K562 (cell line): ENCODE results near the gene VAMP4. TPM values are rescaled to one million over a fixed set of nuclear protein-coding genes. Genes with fewer than 3 reads are reported as not detected.
A peak's percentile ranks its signal among the peaks of the same experiment; 100 is the strongest.

Source experiments
- COPS2 ChIP-seq: fragments of 450-650 bp; conservative IDR thresholded peaks from 2 replicates; pipeline ENCODE4 v1.6.1; 2016; ENCODE audit warnings: mild to moderate bottlenecking, moderate library complexity
- EHMT2 ChIP-seq: fragments of 450-650 bp; IDR thresholded peaks from 2 replicates; pipeline ENCODE4 v1.6.1; 2018; ENCODE audit warnings: antibody characterized with exemption
- FOXA1 ChIP-seq: fragments of 450-650 bp; IDR thresholded peaks from 2 replicates; pipeline ENCODE4 v1.6.1; 2016; ENCODE audit warnings: mild to moderate bottlenecking, borderline replicate concordance
- KDM1A ChIP-seq, 2 experiments: fragments of 450-650 bp; IDR thresholded peaks; 2 replicates each; pipeline ENCODE4 v1.6.1; 2016; ENCODE audit warnings: mild to moderate bottlenecking in 2 of 2
- KLF6 ChIP-seq: fragments of 250-450 bp; sonication (Bioruptor Pico); IDR thresholded peaks from 2 replicates; pipeline ENCODE4 v1.4.0; 2020; ENCODE audit warnings: mild to moderate bottlenecking, moderate library complexity, borderline replicate concordance
- SMAD1 ChIP-seq: fragments of 150-350 bp; IDR thresholded peaks from 2 replicates; pipeline ENCODE4 v1.6.1; 2014; ENCODE audit warnings: low read length, low read depth; ENCODE audit not compliant: partially characterized antibody
- SMARCC2 ChIP-seq: fragments of 450-650 bp; IDR thresholded peaks from 2 replicates; pipeline ENCODE4 v1.6.1; 2017; ENCODE audit warnings: antibody characterized with exemption, moderate library complexity, mild to moderate bottlenecking, low read depth
- STAT5A ChIP-seq: IDR thresholded peaks from 2 replicates; pipeline ENCODE4 v1.6.1; 2012; ENCODE audit warnings: low read length, inconsistent platforms, borderline replicate concordance
- ZEB2 ChIP-seq: fragments of 450-650 bp; IDR thresholded peaks from 2 replicates; pipeline ENCODE4 v1.6.1; 2016
- ZFP30 ChIP-seq: fragments of 250-450 bp; sonication (Bioruptor Pico); IDR thresholded peaks from 2 replicates; pipeline ENCODE4 v1.8.0; 2022; ENCODE audit warnings: moderate library complexity, mild to moderate bottlenecking, inconsistent platforms, borderline replicate concordance
- ZFP36 ChIP-seq: fragments of 150-350 bp; IDR thresholded peaks from 2 replicates; pipeline ENCODE4 v1.6.1; 2018; ENCODE audit warnings: low read length, low read depth; ENCODE audit not compliant: partially characterized antibody
- ZNF184 ChIP-seq: sonication (generic); formaldehyde crosslinking; IDR thresholded peaks from 2 replicates; pipeline ENCODE4 v1.5.0; 2020; ENCODE audit warnings: missing genetic modification reagents
- ZNF318 ChIP-seq, 2 experiments: fragments of 450-650 bp; IDR thresholded peaks; 2 replicates each; pipeline ENCODE4 v1.6.1; 2016; ENCODE audit warnings: mild to moderate bottlenecking in 2 of 2, borderline replicate concordance in 1 of 2, low read depth in 1 of 2, moderate library complexity in 1 of 2
- polyA plus RNA-seq, 8 experiments: library from polyadenylated mRNA; depleted of rRNA in 4 of 8; stranded (reverse) in 5 of 8; unstranded in 3 of 8; fragments of >200 nt; fragmentation: Nextera tagmentation in 2 of 8; fragmentation: Illumina TruSeq in 1 of 8; extraction: Ambion mirVana in 2 of 8; extraction: Trizol in 1 of 8; gene quantifications; 2 replicates each; pipeline versions ENCODE4 v1.2.1 to v1.2.3, GENCODE V29; 2011 to 2014; ENCODE audit warnings: inconsistent platforms in 1 of 8, missing spikeins in 1 of 8
- total RNA-seq, 7 experiments: library from RNA; depleted of rRNA in 6 of 7; stranded (reverse); fragments of >200 nt in 6 of 7; fragmentation: Illumina TruSeq in 2 of 7; extraction: Trizol in 2 of 7; gene quantifications; 2 replicates each; pipeline versions ENCODE4 v1.2.1 to v1.2.3, GENCODE V29; 2011 to 2021; ENCODE audit warnings: low replicate concordance in 1 of 7
- TF ChIP-seq, protein P1 (sequence below): fragments of 150-350 bp; IDR thresholded peaks from 2 replicates; pipeline ENCODE4 v1.6.1; 2014; ENCODE audit warnings: low read depth, mild to moderate bottlenecking, low read length, borderline replicate concordance
- TF ChIP-seq, protein P2 (sequence below): fragments of 450-650 bp; IDR thresholded peaks from 2 replicates; pipeline ENCODE4 v1.6.1; 2016

Gene VAMP4
- total and polyA plus RNA-seq, 9 of the 15 experiments (the other 6 are each of a cell fraction or from before 2014, with no cell fraction given): 3.3 to 21.4 (median 11.9) TPM

- TF ChIP-seq, protein P1, sequence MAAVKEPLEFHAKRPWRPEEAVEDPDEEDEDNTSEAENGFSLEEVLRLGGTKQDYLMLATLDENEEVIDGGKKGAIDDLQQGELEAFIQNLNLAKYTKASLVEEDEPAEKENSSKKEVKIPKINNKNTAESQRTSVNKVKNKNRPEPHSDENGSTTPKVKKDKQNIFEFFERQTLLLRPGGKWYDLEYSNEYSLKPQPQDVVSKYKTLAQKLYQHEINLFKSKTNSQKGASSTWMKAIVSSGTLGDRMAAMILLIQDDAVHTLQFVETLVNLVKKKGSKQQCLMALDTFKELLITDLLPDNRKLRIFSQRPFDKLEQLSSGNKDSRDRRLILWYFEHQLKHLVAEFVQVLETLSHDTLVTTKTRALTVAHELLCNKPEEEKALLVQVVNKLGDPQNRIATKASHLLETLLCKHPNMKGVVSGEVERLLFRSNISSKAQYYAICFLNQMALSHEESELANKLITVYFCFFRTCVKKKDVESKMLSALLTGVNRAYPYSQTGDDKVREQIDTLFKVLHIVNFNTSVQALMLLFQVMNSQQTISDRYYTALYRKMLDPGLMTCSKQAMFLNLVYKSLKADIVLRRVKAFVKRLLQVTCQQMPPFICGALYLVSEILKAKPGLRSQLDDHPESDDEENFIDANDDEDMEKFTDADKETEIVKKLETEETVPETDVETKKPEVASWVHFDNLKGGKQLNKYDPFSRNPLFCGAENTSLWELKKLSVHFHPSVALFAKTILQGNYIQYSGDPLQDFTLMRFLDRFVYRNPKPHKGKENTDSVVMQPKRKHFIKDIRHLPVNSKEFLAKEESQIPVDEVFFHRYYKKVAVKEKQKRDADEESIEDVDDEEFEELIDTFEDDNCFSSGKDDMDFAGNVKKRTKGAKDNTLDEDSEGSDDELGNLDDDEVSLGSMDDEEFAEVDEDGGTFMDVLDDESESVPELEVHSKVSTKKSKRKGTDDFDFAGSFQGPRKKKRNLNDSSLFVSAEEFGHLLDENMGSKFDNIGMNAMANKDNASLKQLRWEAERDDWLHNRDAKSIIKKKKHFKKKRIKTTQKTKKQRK: no peak
- TF ChIP-seq ZNF184 (CRISPR knock-in tag) (no peak), STAT5A (peak; percentile 25; the same call in 1 of the 2 replicates), SMAD1 (no peak), ZFP30 (CRISPR knock-in tag) (no peak), ZNF318 (IDR thresholded peaks at IDR 0.05; ENCODE audit: borderline replicate concordance in 1 of 2, low read depth in 1 of 2) (no peak), KLF6 (CRISPR knock-in tag) (no peak), FOXA1 (no peak), SMARCC2 (no peak), COPS2 (no peak), ZEB2 (peak; percentile 84; the same call in 1 of the 2 replicates), ZFP36 (peak; percentile 7), KDM1A (IDR thresholded peaks at IDR 0.05) (0 out of 4 replicates have a peak, but pooled peaks of 1 of the 2 experiments have one; percentile 19), EHMT2 (peak; percentile 29; the same call in 1 of the 2 replicates)
- TF ChIP-seq, protein P2, sequence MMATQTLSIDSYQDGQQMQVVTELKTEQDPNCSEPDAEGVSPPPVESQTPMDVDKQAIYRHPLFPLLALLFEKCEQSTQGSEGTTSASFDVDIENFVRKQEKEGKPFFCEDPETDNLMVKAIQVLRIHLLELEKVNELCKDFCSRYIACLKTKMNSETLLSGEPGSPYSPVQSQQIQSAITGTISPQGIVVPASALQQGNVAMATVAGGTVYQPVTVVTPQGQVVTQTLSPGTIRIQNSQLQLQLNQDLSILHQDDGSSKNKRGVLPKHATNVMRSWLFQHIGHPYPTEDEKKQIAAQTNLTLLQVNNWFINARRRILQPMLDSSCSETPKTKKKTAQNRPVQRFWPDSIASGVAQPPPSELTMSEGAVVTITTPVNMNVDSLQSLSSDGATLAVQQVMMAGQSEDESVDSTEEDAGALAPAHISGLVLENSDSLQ: peak; percentile 77; the same call in 1 of the 2 replicates
These were observed 20.3 kb upstream of the VAMP4 start (continued) for GRCh38 chr1:171762143-171762563.
